GM12874 (cell line): ENCODE results near the gene LYZ.

Experiments used
- TF ChIP-seq, protein P1 (sequence below): IDR thresholded peaks from 2 replicates; pipeline ENCODE4 v1.5.1; 2011; ENCODE audit warnings: low read depth, mild to moderate bottlenecking, control low read depth, low read length, moderate library complexity; ENCODE audit not compliant: insufficient read depth

Gene LYZ

DNA sequence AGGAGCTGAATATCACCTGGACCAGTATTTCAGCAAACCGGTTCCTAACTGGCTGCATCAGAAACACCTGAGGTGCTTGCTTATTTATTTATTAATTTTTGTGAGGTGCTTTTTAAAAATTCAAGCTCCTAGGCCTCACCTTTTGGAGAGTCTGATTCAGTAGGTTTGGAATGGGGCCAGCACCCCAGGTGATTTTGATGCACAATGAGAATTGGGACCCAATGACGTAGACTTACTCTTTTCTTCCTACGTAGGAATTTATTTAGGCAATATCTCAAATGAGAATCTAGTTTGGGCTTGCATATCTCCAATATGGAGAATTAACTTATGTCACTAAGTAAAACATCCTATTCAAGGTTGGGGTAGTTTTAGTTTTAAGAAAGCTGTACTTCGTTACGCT is 18.6 kb downstream of the LYZ start:
- TF ChIP-seq, protein P1, sequence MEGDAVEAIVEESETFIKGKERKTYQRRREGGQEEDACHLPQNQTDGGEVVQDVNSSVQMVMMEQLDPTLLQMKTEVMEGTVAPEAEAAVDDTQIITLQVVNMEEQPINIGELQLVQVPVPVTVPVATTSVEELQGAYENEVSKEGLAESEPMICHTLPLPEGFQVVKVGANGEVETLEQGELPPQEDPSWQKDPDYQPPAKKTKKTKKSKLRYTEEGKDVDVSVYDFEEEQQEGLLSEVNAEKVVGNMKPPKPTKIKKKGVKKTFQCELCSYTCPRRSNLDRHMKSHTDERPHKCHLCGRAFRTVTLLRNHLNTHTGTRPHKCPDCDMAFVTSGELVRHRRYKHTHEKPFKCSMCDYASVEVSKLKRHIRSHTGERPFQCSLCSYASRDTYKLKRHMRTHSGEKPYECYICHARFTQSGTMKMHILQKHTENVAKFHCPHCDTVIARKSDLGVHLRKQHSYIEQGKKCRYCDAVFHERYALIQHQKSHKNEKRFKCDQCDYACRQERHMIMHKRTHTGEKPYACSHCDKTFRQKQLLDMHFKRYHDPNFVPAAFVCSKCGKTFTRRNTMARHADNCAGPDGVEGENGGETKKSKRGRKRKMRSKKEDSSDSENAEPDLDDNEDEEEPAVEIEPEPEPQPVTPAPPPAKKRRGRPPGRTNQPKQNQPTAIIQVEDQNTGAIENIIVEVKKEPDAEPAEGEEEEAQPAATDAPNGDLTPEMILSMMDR: no peak

DNA sequence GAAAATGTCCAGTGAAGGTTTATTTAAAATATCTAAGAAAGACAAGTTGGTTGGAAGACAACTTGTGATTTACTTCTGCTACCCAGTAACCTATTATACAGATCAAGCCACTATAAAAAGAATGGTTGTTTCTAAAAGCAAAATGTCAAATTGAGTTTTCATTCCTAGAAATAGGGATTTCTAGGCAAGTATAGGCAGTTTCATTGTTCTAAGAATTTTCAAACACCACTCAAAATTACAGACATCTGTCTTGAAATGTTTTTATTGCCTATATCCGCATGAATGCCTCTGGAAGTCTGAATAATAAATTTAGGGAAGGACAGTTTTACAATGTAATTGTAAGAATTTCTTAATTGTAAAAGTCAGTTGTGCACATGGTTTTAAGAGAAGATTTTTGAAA is 20.0 kb downstream of the LYZ start:
- TF ChIP-seq, protein P1: no peak

DNA sequence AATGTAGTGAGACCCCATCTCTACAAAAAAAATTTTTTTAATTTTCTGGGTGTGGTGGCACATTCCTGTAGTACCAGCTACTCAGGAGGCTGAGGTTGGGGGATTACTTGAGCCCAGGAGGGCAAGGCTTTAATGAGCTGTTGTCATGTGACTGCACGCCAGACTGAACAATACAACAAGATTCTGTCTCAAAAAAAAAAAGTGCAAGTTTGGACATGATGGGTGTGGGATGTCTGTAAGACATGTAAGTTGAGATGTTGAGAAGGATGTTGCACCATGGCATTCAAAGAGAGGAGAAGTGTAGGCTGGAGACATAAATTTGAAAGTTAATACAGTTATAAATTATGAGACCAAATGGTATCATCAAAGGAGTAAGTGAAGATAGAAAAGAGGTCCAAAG is 34.9 kb downstream of the LYZ start:
- TF ChIP-seq, protein P1: no peak

DNA sequence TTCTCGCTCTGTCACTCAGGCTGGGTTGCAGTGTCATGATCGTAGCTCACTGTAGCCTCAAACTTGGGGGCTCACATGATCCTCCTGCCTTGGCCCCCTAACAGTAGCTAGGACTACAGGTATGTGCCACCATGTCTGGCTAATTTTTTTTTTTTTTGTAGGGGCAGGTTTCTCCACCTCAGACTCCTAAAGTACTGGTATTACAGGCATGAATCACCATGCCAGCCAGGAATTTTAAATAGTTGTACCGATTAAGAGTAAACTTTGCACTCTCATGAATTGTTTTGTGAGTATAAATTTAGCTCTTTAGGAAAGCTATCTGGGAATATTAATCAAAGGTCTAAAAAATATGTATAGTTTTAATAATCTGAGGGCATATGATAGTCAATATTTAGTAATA is 36.9 kb downstream of the LYZ start:
- TF ChIP-seq, protein P1: no peak

DNA sequence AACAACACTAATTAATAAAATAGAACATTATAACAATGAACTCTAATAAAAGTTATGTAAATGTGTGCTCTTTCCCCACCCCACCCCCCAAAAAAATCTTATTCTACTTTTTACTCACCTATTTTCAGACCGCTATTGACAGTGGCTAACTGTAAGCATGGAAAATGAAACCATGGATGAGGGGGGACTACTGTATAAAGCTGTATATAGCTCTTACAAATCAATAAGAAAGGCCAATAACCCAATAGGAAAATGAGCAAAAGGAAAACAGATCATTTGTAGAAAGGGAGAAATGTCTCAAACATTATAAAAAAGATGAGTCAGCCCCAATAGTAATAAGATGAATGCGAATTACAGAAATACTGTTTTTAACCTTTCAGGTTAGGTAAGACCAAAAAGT is 38.7 kb downstream of the LYZ start:
- TF ChIP-seq, protein P1: no peak

DNA sequence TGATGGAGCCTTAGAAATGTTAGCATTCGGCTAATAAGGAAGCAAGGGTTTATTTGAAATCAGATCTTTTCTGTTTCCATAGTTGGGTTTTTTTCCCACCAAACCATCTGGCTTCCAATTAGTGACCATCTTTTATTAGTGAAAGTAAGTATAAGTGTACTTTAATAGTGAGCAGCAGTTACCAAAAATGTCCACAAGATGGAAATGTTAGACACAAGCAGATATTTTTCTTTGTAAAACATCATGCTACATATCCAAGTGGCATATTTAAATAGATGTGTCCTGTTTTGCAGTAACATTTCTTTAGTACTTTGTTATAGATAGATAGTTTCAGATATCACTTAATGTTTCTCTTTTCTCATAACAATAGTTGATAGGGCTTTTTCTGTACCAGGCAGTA is 40.2 kb downstream of the LYZ start:
- TF ChIP-seq, protein P1: 0 out of 2 replicates have a peak, but pooled peaks have one; percentile 12

DNA sequence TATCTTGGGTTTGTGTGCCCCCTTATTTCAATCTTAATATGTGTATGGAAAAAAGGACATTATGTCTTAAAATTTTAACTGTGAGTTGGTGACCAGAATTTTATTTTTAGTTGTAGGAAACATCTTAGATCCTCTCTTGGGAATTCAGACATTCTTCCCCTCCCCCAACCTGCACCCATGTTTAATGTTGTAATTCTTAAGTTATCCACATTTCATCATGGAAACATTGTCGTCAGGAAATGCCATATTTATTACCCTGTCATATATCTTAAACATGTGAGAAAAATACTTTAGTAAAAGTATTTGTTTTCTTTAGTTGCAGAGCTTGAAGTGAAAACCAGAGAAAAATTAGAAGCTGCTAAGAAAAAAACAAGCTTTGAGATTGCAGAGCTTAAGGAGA is 41.6 kb downstream of the LYZ start:
- TF ChIP-seq, protein P1: no peak
